WTC11 (cell line): ENCODE measurements around the gene NCAM2. TPM values are rescaled to one million over a fixed set of nuclear protein-coding genes. Genes with fewer than 3 reads are reported as not detected.

Experiments used
- ATAC-seq: fragments of 200-7000 bp; cut with Tn5 transposase; 2 replicates; pipeline ENCODE4 v1.10.0; 2021; ENCODE audit warnings: mild to moderate bottlenecking, moderate library complexity
- CTCF ChIA-PET: fragments of 300-600 bp; sonication (Branson Sonifier 250); formaldehyde crosslinking; loops from one replicate; lab custom pipeline; 2021; ENCODE audit warnings: antibody characterized with exemption; lab: Charles Lee
- POLR2A ChIA-PET: fragments of 350-600 bp; sonication (Branson Sonifier 250); formaldehyde crosslinking; loops from one replicate; lab custom pipeline; 2021; ENCODE audit warnings: antibody characterized with exemption; lab: Charles Lee
- DNase-seq: peaks from one replicate; pipeline ENCODE4 v3.0.0; 2021; ENCODE audit warnings: low spot score
- H3K27ac Mint-ChIP-seq: 2 replicates; pipeline ENCODE4 v1.8.0; 2021; ENCODE audit warnings: mixed read lengths
- H3K27me3 Mint-ChIP-seq: 2 replicates; pipeline ENCODE4 v1.8.0; 2021; ENCODE audit warnings: low read depth, mild to moderate bottlenecking, moderate library complexity, mixed read lengths
- H3K36me3 Mint-ChIP-seq: 2 replicates; pipeline ENCODE4 v1.8.0; 2021; ENCODE audit warnings: mixed read lengths
- H3K4me1 Mint-ChIP-seq: 2 replicates; pipeline ENCODE4 v1.8.0; 2022; ENCODE audit warnings: mixed read lengths
- H3K4me3 Mint-ChIP-seq: 2 replicates; pipeline ENCODE4 v1.8.0; 2021; ENCODE audit warnings: mild to moderate bottlenecking, moderate library complexity, mixed read lengths
- H3K9me3 Mint-ChIP-seq: 2 replicates; pipeline ENCODE4 v1.8.0; 2021; ENCODE audit warnings: mixed read lengths
- CREM ChIP-seq: sonication (generic); formaldehyde crosslinking; IDR thresholded peaks from 2 replicates; pipeline ENCODE4 v1.8.1; 2022; ENCODE audit warnings: mild to moderate bottlenecking, missing genetic modification reagents, moderate library complexity
- GRHL2 ChIP-seq: fragments of 250-450 bp; sonication (Bioruptor Pico); IDR thresholded peaks from 2 replicates; pipeline ENCODE4 v1.8.0; 2022; ENCODE audit warnings: mild to moderate bottlenecking, moderate library complexity; ENCODE audit not compliant: insufficient replicate concordance, severe bottlenecking
- JUN ChIP-seq: sonication (generic); formaldehyde crosslinking; IDR thresholded peaks from 2 replicates; pipeline ENCODE4 v1.8.0; 2023; ENCODE audit warnings: mild to moderate bottlenecking, missing genetic modification reagents
- MYBL2 ChIP-seq: sonication (generic); formaldehyde crosslinking; IDR thresholded peaks from 2 replicates; pipeline ENCODE4 v1.8.1; 2023; ENCODE audit warnings: mild to moderate bottlenecking, moderate library complexity, missing genetic modification reagents
- OVOL2 ChIP-seq: fragments of 250-450 bp; sonication (Bioruptor Pico); IDR thresholded peaks from 2 replicates; pipeline ENCODE4 v1.9.0; 2021; ENCODE audit warnings: mild to moderate bottlenecking, borderline replicate concordance
- RORB ChIP-seq: fragments of 250-450 bp; sonication (Bioruptor Pico); IDR thresholded peaks from 2 replicates; pipeline ENCODE4 v1.9.0; 2021; ENCODE audit warnings: mild to moderate bottlenecking
- SP1 ChIP-seq: sonication (generic); formaldehyde crosslinking; conservative IDR thresholded peaks from 2 replicates; pipeline ENCODE4 v1.8.1; 2022; ENCODE audit warnings: missing genetic modification reagents
- TEAD1 ChIP-seq: sonication (generic); formaldehyde crosslinking; IDR thresholded peaks from 2 replicates; pipeline ENCODE4 v1.8.0; 2022; ENCODE audit warnings: mild to moderate bottlenecking, missing genetic modification reagents
- TP53 ChIP-seq: sonication (generic); formaldehyde crosslinking; IDR thresholded peaks from 2 replicates; pipeline ENCODE4 v1.8.1; 2023; ENCODE audit warnings: mild to moderate bottlenecking, missing genetic modification reagents
- USF1 ChIP-seq: sonication (generic); formaldehyde crosslinking; IDR thresholded peaks from 2 replicates; pipeline ENCODE4 v1.8.0; 2022; ENCODE audit warnings: mild to moderate bottlenecking, missing genetic modification reagents
- ZNF219 ChIP-seq: sonication (generic); formaldehyde crosslinking; IDR thresholded peaks from 2 replicates; pipeline ENCODE4 v1.8.0; 2023; ENCODE audit warnings: missing genetic modification reagents, mild to moderate bottlenecking, borderline replicate concordance
- ZNF263 ChIP-seq: sonication (generic); formaldehyde crosslinking; IDR thresholded peaks from 2 replicates; pipeline ENCODE4 v1.8.1; 2022; ENCODE audit warnings: low read depth, mild to moderate bottlenecking, moderate library complexity, missing genetic modification reagents
- ZNF281 ChIP-seq: sonication (generic); formaldehyde crosslinking; IDR thresholded peaks from 2 replicates; pipeline ENCODE4 v1.8.0; 2023; ENCODE audit warnings: mild to moderate bottlenecking, missing genetic modification reagents
- ZNF416 ChIP-seq: fragments of 250-450 bp; sonication (Bioruptor Pico); IDR thresholded peaks from 2 replicates; pipeline ENCODE4 v1.9.0; 2021; ENCODE audit warnings: mild to moderate bottlenecking, inconsistent platforms
- total RNA-seq: library from RNA; stranded (reverse); gene quantifications from 3 replicates; pipeline ENCODE4 v1.2.3, GENCODE V29; 2021
- TF ChIP-seq, protein P1 (sequence below): fragments of 250-450 bp; sonication (Bioruptor Pico); IDR thresholded peaks from 2 replicates; pipeline ENCODE4 v1.9.0; 2021; ENCODE audit warnings: mild to moderate bottlenecking, borderline replicate concordance
- TF ChIP-seq, protein P2 (sequence below): sonication (generic); formaldehyde crosslinking; IDR thresholded peaks from 2 replicates; pipeline ENCODE4 v1.8.1; 2022; ENCODE audit warnings: low read depth, mild to moderate bottlenecking, moderate library complexity, missing genetic modification reagents, borderline replicate concordance
- TF ChIP-seq, protein P3 (sequence below): sonication (generic); formaldehyde crosslinking; IDR thresholded peaks from 2 replicates; pipeline ENCODE4 v1.8.1; 2023; ENCODE audit warnings: mild to moderate bottlenecking, missing genetic modification reagents
- TF ChIP-seq, protein P4 (sequence below): sonication (generic); formaldehyde crosslinking; IDR thresholded peaks from 2 replicates; pipeline ENCODE4 v1.8.1; 2023; ENCODE audit warnings: mild to moderate bottlenecking, moderate library complexity, missing genetic modification reagents

The NCAM2 gene
- total RNA-seq, 1 experiment from 2014 or later, result 1.6 TPM

GRCh38 chr21:21111309-21111920 lies 113.2 kb downstream of the NCAM2 start:
- ChIA-PET CTCF (no interaction called here), POLR2A (no interaction called here)
- Mint-ChIP-seq H3K9me3 (no peaks in the 10 kb centered on the region), H3K4me3 (no peak overlapping the region), H3K27ac (no peak overlapping the region), H3K36me3 (no peaks in the 10 kb centered on the region), H3K4me1 (no peaks in the 10 kb centered on the region), H3K27me3 (no peaks in the 10 kb centered on the region)
- DNase-seq, result no peak
- no peak for ATAC-seq
- TF ChIP-seq JUN (CRISPR knock-in tag), result no peak
- TF ChIP-seq, protein P1, sequence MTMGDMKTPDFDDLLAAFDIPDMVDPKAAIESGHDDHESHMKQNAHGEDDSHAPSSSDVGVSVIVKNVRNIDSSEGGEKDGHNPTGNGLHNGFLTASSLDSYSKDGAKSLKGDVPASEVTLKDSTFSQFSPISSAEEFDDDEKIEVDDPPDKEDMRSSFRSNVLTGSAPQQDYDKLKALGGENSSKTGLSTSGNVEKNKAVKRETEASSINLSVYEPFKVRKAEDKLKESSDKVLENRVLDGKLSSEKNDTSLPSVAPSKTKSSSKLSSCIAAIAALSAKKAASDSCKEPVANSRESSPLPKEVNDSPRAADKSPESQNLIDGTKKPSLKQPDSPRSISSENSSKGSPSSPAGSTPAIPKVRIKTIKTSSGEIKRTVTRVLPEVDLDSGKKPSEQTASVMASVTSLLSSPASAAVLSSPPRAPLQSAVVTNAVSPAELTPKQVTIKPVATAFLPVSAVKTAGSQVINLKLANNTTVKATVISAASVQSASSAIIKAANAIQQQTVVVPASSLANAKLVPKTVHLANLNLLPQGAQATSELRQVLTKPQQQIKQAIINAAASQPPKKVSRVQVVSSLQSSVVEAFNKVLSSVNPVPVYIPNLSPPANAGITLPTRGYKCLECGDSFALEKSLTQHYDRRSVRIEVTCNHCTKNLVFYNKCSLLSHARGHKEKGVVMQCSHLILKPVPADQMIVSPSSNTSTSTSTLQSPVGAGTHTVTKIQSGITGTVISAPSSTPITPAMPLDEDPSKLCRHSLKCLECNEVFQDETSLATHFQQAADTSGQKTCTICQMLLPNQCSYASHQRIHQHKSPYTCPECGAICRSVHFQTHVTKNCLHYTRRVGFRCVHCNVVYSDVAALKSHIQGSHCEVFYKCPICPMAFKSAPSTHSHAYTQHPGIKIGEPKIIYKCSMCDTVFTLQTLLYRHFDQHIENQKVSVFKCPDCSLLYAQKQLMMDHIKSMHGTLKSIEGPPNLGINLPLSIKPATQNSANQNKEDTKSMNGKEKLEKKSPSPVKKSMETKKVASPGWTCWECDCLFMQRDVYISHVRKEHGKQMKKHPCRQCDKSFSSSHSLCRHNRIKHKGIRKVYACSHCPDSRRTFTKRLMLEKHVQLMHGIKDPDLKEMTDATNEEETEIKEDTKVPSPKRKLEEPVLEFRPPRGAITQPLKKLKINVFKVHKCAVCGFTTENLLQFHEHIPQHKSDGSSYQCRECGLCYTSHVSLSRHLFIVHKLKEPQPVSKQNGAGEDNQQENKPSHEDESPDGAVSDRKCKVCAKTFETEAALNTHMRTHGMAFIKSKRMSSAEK, result no peak
- no peak for TF ChIP-seq ZNF263 (CRISPR knock-in tag)
- TF ChIP-seq MYBL2 (CRISPR knock-in tag), result no peak
- TF ChIP-seq ZNF416 (CRISPR knock-in tag), result no peak
- TF ChIP-seq, protein P2, sequence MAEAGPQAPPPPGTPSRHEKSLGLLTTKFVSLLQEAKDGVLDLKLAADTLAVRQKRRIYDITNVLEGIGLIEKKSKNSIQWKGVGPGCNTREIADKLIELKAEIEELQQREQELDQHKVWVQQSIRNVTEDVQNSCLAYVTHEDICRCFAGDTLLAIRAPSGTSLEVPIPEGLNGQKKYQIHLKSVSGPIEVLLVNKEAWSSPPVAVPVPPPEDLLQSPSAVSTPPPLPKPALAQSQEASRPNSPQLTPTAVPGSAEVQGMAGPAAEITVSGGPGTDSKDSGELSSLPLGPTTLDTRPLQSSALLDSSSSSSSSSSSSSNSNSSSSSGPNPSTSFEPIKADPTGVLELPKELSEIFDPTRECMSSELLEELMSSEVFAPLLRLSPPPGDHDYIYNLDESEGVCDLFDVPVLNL, result no peak
- TF ChIP-seq TEAD1 (CRISPR knock-in tag), result no peak
- TF ChIP-seq, protein P3, sequence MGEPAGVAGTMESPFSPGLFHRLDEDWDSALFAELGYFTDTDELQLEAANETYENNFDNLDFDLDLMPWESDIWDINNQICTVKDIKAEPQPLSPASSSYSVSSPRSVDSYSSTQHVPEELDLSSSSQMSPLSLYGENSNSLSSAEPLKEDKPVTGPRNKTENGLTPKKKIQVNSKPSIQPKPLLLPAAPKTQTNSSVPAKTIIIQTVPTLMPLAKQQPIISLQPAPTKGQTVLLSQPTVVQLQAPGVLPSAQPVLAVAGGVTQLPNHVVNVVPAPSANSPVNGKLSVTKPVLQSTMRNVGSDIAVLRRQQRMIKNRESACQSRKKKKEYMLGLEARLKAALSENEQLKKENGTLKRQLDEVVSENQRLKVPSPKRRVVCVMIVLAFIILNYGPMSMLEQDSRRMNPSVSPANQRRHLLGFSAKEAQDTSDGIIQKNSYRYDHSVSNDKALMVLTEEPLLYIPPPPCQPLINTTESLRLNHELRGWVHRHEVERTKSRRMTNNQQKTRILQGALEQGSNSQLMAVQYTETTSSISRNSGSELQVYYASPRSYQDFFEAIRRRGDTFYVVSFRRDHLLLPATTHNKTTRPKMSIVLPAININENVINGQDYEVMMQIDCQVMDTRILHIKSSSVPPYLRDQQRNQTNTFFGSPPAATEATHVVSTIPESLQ (CRISPR knock-in tag), result no peak
- no peak for TF ChIP-seq TP53 (CRISPR knock-in tag)

- H3K4me1 Mint-ChIP-seq, result no peaks in the 10 kb centered on the region
- TF ChIP-seq SP1 (no peak), RORB (no peak)
- CTCF ChIA-PET, result interaction anchor here (0.9 kb wide), 1 partner anchor 113 kb away, joined by 3 read pairs; no protein-coding TSS in a partner anchor
- POLR2A ChIA-PET, result no interaction called here
- ATAC-seq (no peak), DNase-seq (no peak)
- no peaks in the 10 kb centered on the region for H3K27me3 Mint-ChIP-seq
- H3K27ac Mint-ChIP-seq, result no peak overlapping the region
- H3K36me3 Mint-ChIP-seq, result no peaks in the 10 kb centered on the region
- H3K4me3 Mint-ChIP-seq, result no peak overlapping the region
- no peaks in the 10 kb centered on the region for H3K9me3 Mint-ChIP-seq
Measured at GRCh38 chr21:21114461-21114860, 116.3 kb downstream of the NCAM2 start.

GRCh38 chr21:21119091-21119490 lies 120.9 kb downstream of the NCAM2 start:
- CTCF ChIA-PET, result interaction anchor here (0.6 to 1.0 kb wide), 2 partner anchors 13 to 1609 kb away, joined by 3 read pairs; no protein-coding TSS in a partner anchor
- Mint-ChIP-seq H3K4me1 (no peaks in the 10 kb centered on the region), H3K27ac (no peak overlapping the region), H3K36me3 (no peaks in the 10 kb centered on the region), H3K27me3 (no peaks in the 10 kb centered on the region), H3K9me3 (no peaks in the 10 kb centered on the region), H3K4me3 (no peak overlapping the region)
- DNase-seq, result no peak
- POLR2A ChIA-PET, result no interaction called here
- ATAC-seq, result no peak
- TF ChIP-seq ZNF281 (CRISPR knock-in tag) (no peak), SP1 (no peak), GRHL2 (CRISPR knock-in tag) (no peak), ZNF219 (CRISPR knock-in tag) (no peak), USF1 (no peak), OVOL2 (CRISPR knock-in tag) (no peak), JUN (CRISPR knock-in tag) (no peak), CREM (CRISPR knock-in tag) (no peak), MYBL2 (CRISPR knock-in tag) (no peak)
- TF ChIP-seq, protein P4, sequence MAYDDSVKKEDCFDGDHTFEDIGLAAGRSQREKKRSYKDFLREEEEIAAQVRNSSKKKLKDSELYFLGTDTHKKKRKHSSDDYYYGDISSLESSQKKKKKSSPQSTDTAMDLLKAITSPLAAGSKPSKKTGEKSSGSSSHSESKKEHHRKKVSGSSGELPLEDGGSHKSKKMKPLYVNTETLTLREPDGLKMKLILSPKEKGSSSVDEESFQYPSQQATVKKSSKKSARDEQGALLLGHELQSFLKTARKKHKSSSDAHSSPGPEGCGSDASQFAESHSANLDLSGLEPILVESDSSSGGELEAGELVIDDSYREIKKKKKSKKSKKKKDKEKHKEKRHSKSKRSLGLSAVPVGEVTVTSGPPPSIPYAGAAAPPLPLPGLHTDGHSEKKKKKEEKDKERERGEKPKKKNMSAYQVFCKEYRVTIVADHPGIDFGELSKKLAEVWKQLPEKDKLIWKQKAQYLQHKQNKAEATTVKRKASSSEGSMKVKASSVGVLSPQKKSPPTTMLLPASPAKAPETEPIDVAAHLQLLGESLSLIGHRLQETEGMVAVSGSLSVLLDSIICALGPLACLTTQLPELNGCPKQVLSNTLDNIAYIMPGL (CRISPR knock-in tag), result no peak
